AG10803 (cell line): Measurements from ENCODE around the gene PDE1A.
"Not testable (repeated sequence)": the region's sequence is repeated elsewhere in the genome, so short reads cannot be mapped to it uniquely, and the experiment has no call there.

Experiments used
- DNase-seq: peaks from one replicate; pipeline ENCODE4 v3.0.0; 2010; ENCODE audit warnings: low read depth
- H3K4me3 ChIP-seq: 2 replicates; pipeline ENCODE4 v1.5.1; 2011; ENCODE audit warnings: mild to moderate bottlenecking, low read length, control low read depth
- TF ChIP-seq, protein P1 (sequence below): conservative IDR thresholded peaks from 2 replicates; pipeline ENCODE4 v1.5.1; 2011; ENCODE audit warnings: mild to moderate bottlenecking, low read length, control low read depth, inconsistent platforms

The PDE1A gene

GRCh38 chr2:182298456-182298855 lies 128.4 kb downstream of the PDE1A start:
- no peak for DNase-seq
- H3K4me3 ChIP-seq = no peak overlapping the region
- TF ChIP-seq, protein P1, sequence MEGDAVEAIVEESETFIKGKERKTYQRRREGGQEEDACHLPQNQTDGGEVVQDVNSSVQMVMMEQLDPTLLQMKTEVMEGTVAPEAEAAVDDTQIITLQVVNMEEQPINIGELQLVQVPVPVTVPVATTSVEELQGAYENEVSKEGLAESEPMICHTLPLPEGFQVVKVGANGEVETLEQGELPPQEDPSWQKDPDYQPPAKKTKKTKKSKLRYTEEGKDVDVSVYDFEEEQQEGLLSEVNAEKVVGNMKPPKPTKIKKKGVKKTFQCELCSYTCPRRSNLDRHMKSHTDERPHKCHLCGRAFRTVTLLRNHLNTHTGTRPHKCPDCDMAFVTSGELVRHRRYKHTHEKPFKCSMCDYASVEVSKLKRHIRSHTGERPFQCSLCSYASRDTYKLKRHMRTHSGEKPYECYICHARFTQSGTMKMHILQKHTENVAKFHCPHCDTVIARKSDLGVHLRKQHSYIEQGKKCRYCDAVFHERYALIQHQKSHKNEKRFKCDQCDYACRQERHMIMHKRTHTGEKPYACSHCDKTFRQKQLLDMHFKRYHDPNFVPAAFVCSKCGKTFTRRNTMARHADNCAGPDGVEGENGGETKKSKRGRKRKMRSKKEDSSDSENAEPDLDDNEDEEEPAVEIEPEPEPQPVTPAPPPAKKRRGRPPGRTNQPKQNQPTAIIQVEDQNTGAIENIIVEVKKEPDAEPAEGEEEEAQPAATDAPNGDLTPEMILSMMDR = no peak

- no peak overlapping the region for H3K4me3 ChIP-seq
- TF ChIP-seq, protein P1 = no peak
- DNase-seq = no peak
These were observed 135.5 kb downstream of the PDE1A start for GRCh38 chr2:182291296-182291695.

- DNase-seq = no peak
- H3K4me3 ChIP-seq = no peak overlapping the region
- TF ChIP-seq, protein P1 = no peak
These were observed 143.3 kb downstream of the PDE1A start for GRCh38 chr2:182283512-182283911.

DNA sequence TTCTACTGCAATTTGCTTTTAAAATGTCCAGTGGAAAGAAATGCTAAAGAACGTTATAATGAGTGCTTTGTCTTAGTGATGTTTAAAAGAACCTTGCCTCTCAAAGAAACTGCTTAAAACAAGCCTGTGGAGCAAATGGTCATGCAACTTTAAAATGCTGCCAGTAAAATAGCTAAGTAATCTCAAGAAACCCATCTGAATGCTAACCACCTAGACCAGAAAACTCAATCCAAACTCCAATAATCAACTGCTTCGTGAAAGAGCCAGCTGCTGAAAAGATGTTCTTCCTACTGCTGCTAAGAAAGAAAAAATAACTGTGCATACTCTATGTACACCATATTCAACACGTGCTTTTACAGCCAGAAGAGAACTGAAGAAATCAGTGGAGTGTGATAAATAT lies 145.6 kb downstream of the PDE1A start:
- no peak for DNase-seq
- TF ChIP-seq, protein P1 = no peak
- H3K4me3 ChIP-seq = no peak overlapping the region

DNA sequence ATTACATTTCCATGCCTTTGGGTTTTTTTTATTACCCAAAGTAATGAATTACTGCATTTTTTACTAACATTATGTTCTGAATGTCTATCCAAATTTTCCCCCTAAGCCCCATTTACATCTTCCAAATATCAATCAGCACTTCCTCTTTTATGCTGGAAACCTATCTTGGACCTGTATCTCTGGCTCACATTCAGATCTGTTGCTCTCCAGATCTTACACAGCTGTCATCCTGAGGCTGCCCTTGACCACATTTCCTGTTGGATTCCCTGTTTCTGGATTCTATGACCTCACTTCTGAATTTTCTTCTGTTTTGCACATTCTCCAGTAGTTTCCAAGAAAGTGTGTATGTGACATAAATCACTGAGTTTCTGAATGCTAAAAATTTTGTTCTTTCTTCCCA lies 146.7 kb downstream of the PDE1A start:
- no peak overlapping the region for H3K4me3 ChIP-seq
- peak; percentile 16 for DNase-seq
- TF ChIP-seq, protein P1 = no peak

DNA sequence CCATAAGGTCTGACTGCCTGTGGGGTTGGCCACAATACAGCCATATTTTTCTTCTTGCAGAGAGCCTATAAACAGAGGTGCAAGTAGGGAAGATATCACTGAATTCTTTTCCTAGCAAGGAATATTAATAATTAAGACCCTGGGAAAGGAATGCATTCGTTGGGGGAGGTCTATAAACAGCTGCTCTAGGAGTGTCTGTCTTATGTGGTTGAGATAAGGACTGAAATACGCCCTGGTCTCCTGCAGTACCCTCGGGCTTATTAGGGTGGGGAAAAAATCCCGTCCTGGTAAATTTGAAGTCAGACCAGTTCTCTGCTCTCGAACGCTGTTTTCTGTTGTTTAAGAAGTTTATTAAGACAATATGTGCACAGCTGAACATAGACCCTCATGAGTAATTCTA lies 150.2 kb downstream of the PDE1A start:
- not testable (repeated sequence) for DNase-seq, H3K4me3 ChIP-seq

GRCh38 chr2:182267971-182268370 lies 158.9 kb downstream of the PDE1A start:
- H3K4me3 ChIP-seq = no peak overlapping the region
- no peak for DNase-seq
- TF ChIP-seq, protein P1 = no peak

GRCh38 chr2:182266909-182267308 lies 159.9 kb downstream of the PDE1A start:
- no peak for DNase-seq
- H3K4me3 ChIP-seq = no peak overlapping the region
- TF ChIP-seq, protein P1 = no peak
